GM18498 (cell line): Measurements from ENCODE around the gene PNPLA7.
"Not testable (repeated sequence)": the region's sequence is repeated elsewhere in the genome, so short reads cannot be mapped to it uniquely, and the experiment has no call there.

Experiments used
- ATAC-seq: cut with Tn5 transposase; IDR thresholded peaks from one replicate; pipeline ENCODE4 v1.9.1; 2021; ENCODE audit warnings: mild to moderate bottlenecking, moderate library complexity; ENCODE audit not compliant: unreplicated experiment

Gene PNPLA7

GRCh38 chr9:137516144-137516917 lies 33.9 kb downstream of the PNPLA7 start:
- no peak for ATAC-seq

GRCh38 chr9:137515338-137515724 lies 34.9 kb downstream of the PNPLA7 start:
- ATAC-seq = no peak

GRCh38 chr9:137514691-137515337 lies 35.4 kb downstream of the PNPLA7 start:
- ATAC-seq = no peak

GRCh38 chr9:137513801-137514570 lies 36.2 kb downstream of the PNPLA7 start:
- not testable (repeated sequence) for ATAC-seq

GRCh38 chr9:137513136-137513535 lies 37.1 kb downstream of the PNPLA7 start:
- not testable (repeated sequence) for ATAC-seq

GRCh38 chr9:137511758-137512463 lies 38.3 kb downstream of the PNPLA7 start:
- ATAC-seq = no peak

GRCh38 chr9:137511126-137511525 lies 39.1 kb downstream of the PNPLA7 start:
- not testable (repeated sequence) for ATAC-seq

- ATAC-seq = no peak
Measured at GRCh38 chr9:137509198-137509597, 41.0 kb downstream of the PNPLA7 start.

- no peak for ATAC-seq
Measured at GRCh38 chr9:137506702-137507171, 43.5 kb downstream of the PNPLA7 start.

- ATAC-seq = no peak
Measured at GRCh38 chr9:137506274-137506673, 43.9 kb downstream of the PNPLA7 start.

- ATAC-seq = no peak
Measured at GRCh38 chr9:137505421-137506140, 44.6 kb downstream of the PNPLA7 start.

- no peak for ATAC-seq
Measured at GRCh38 chr9:137504432-137504777, 45.8 kb downstream of the PNPLA7 start.

- no peak for ATAC-seq
Measured at GRCh38 chr9:137502008-137502911, 47.9 kb downstream of the PNPLA7 start.

- no peak for ATAC-seq
Measured at GRCh38 chr9:137501457-137501856, 48.7 kb downstream of the PNPLA7 start.

GRCh38 chr9:137500666-137501397 lies 49.4 kb downstream of the PNPLA7 start:
- no peak for ATAC-seq

- ATAC-seq = no peak
Measured at GRCh38 chr9:137499858-137500661, 50.1 kb downstream of the PNPLA7 start.

- no peak for ATAC-seq
Measured at GRCh38 chr9:137499416-137499815, 50.8 kb downstream of the PNPLA7 start.

GRCh38 chr9:137498720-137499150 lies 51.5 kb downstream of the PNPLA7 start:
- no peak for ATAC-seq
